ENCODE measurements around the gene SHISA3.

Gene SHISA3

GRCh38 chr4:42436928-42437565 lies 39.8 kb downstream of the SHISA3 start:
- peaks cover 9 to 18% of the 10 kb centered on the region in 2 donors for H3K36me3 ChIP-seq (ENCODE audit: control insufficient read depth in 2 of 2, insufficient read depth in 2 of 2, low read length in 2 of 2)

GRCh38 chr4:42440083-42440482 lies 42.8 kb downstream of the SHISA3 start:
- H3K4me3 ChIP-seq (ENCODE audit: low read length in 2 of 2) = no peak overlapping the region
- no peaks in the 10 kb centered on the region for H3K27me3 ChIP-seq (ENCODE audit: control insufficient read depth in 2 of 2, insufficient read depth in 2 of 2, low read length in 2 of 2)
- peaks cover 18 to 27% of the 10 kb centered on the region in 2 donors for H3K36me3 ChIP-seq (ENCODE audit: control insufficient read depth in 2 of 2, insufficient read depth in 2 of 2, low read length in 2 of 2)

More at GRCh38 chr4:42436928-42437565, 39.8 kb downstream of the SHISA3 start:
- H3K9ac ChIP-seq (ENCODE audit: low read depth in 1 of 2, low read length in 2 of 2) = no peak overlapping the region
- H3K4me3 ChIP-seq (ENCODE audit: low read length in 2 of 2) = no peak overlapping the region
- no peaks in the 10 kb centered on the region for H3K4me1 ChIP-seq (ENCODE audit: control insufficient read depth in 2 of 2, insufficient read depth in 2 of 2, low read length in 2 of 2)
- H3K27ac ChIP-seq (ENCODE audit: low read depth in 2 of 2, low read length in 2 of 2) = no peak overlapping the region
- H3K27me3 ChIP-seq (ENCODE audit: control insufficient read depth in 2 of 2, insufficient read depth in 2 of 2, low read length in 2 of 2) = no peaks in the 10 kb centered on the region
- H3K9me3 ChIP-seq (ENCODE audit: control insufficient read depth in 2 of 2, low read length in 2 of 2) = no peaks in the 10 kb centered on the region

GRCh38 chr4:42442601-42443000 lies 45.3 kb downstream of the SHISA3 start:
- H3K36me3 ChIP-seq (ENCODE audit: control insufficient read depth in 2 of 2, insufficient read depth in 2 of 2, low read length in 2 of 2) = peaks cover 12 to 25% of the 10 kb centered on the region in 2 donors
- no peaks in the 10 kb centered on the region for H3K9me3 ChIP-seq (ENCODE audit: control insufficient read depth in 2 of 2, low read length in 2 of 2)
- H3K4me3 ChIP-seq (ENCODE audit: low read length in 2 of 2) = no peak overlapping the region
- H3K9ac ChIP-seq (ENCODE audit: low read depth in 1 of 2, low read length in 2 of 2) = no peak overlapping the region
- H3K27me3 ChIP-seq (ENCODE audit: control insufficient read depth in 2 of 2, insufficient read depth in 2 of 2, low read length in 2 of 2) = no peaks in the 10 kb centered on the region
- H3K4me1 ChIP-seq (ENCODE audit: control insufficient read depth in 2 of 2, insufficient read depth in 2 of 2, low read length in 2 of 2) = no peaks in the 10 kb centered on the region
- H3K27ac ChIP-seq (ENCODE audit: low read depth in 2 of 2, low read length in 2 of 2) = no peak overlapping the region

More at GRCh38 chr4:42440083-42440482, 42.8 kb downstream of the SHISA3 start:
- Histone ChIP-seq H3K27ac (ENCODE audit: low read depth in 2 of 2, low read length in 2 of 2) (no peak overlapping the region), H3K4me1 (ENCODE audit: control insufficient read depth in 2 of 2, insufficient read depth in 2 of 2, low read length in 2 of 2) (no peaks in the 10 kb centered on the region), H3K9ac (ENCODE audit: low read depth in 1 of 2, low read length in 2 of 2) (no peak overlapping the region), H3K9me3 (ENCODE audit: control insufficient read depth in 2 of 2, low read length in 2 of 2) (no peaks in the 10 kb centered on the region)

GRCh38 chr4:42445038-42445437 lies 47.8 kb downstream of the SHISA3 start:
- Histone ChIP-seq H3K4me3 (ENCODE audit: low read length in 2 of 2) (no peak overlapping the region), H3K4me1 (ENCODE audit: control insufficient read depth in 2 of 2, insufficient read depth in 2 of 2, low read length in 2 of 2) (no peaks in the 10 kb centered on the region), H3K9ac (ENCODE audit: low read depth in 1 of 2, low read length in 2 of 2) (no peak overlapping the region), H3K27ac (ENCODE audit: low read depth in 2 of 2, low read length in 2 of 2) (no peak overlapping the region), H3K27me3 (ENCODE audit: control insufficient read depth in 2 of 2, insufficient read depth in 2 of 2, low read length in 2 of 2) (no peaks in the 10 kb centered on the region), H3K36me3 (ENCODE audit: control insufficient read depth in 2 of 2, insufficient read depth in 2 of 2, low read length in 2 of 2) (peaks cover 17 to 18% of the 10 kb centered on the region in 2 donors), H3K9me3 (ENCODE audit: control insufficient read depth in 2 of 2, low read length in 2 of 2) (no peaks in the 10 kb centered on the region)

GRCh38 chr4:42446823-42447222 lies 49.5 kb downstream of the SHISA3 start:
- Histone ChIP-seq H3K9me3 (ENCODE audit: control insufficient read depth in 2 of 2, low read length in 2 of 2) (no peaks in the 10 kb centered on the region), H3K4me3 (ENCODE audit: low read length in 2 of 2) (no peak overlapping the region), H3K27me3 (ENCODE audit: control insufficient read depth in 2 of 2, insufficient read depth in 2 of 2, low read length in 2 of 2) (no peaks in the 10 kb centered on the region), H3K9ac (ENCODE audit: low read depth in 1 of 2, low read length in 2 of 2) (no peak overlapping the region), H3K36me3 (ENCODE audit: control insufficient read depth in 2 of 2, insufficient read depth in 2 of 2, low read length in 2 of 2) (peaks cover 21 to 24% of the 10 kb centered on the region in 2 donors), H3K27ac (ENCODE audit: low read depth in 2 of 2, low read length in 2 of 2) (no peak overlapping the region), H3K4me1 (ENCODE audit: control insufficient read depth in 2 of 2, insufficient read depth in 2 of 2, low read length in 2 of 2) (no peaks in the 10 kb centered on the region)

All from mucosa of rectum (tissue), 2 donors.